Brain microvascular endothelial cell (primary cell): ENCODE results near the gene SMG6.
"Not testable (repeated sequence)": the region's sequence is repeated elsewhere in the genome, so short reads cannot be mapped to it uniquely, and the experiment has no call there.

ENCODE experiments used
- DNase-seq: peaks from one replicate; pipeline ENCODE4 v3.0.0-alpha.2; 2020
- H3K27ac ChIP-seq: fragments of 250-450 bp; sonication (Bioruptor Pico); 2 replicates; pipeline ENCODE4 v1.5.1; 2020; ENCODE audit warnings: mild to moderate bottlenecking, moderate library complexity
- H3K27me3 ChIP-seq: fragments of 250-450 bp; sonication (Bioruptor Pico); replicated peaks from 2 replicates; pipeline ENCODE4 v1.5.1; 2020; ENCODE audit warnings: mild to moderate bottlenecking
- H3K36me3 ChIP-seq: fragments of 250-450 bp; sonication (Bioruptor Pico); replicated peaks from 2 replicates; pipeline ENCODE4 v1.5.1; 2020; ENCODE audit warnings: mild to moderate bottlenecking
- H3K4me3 ChIP-seq: 2 replicates; pipeline ENCODE4 v1.5.1; 2011; ENCODE audit warnings: low read depth, mild to moderate bottlenecking, control low read depth, low read length, moderate library complexity
- CTCF ChIP-seq: IDR thresholded peaks from 2 replicates; pipeline ENCODE4 v1.5.1; 2011; ENCODE audit warnings: low read depth, mild to moderate bottlenecking, moderate library complexity, low read length, control low read depth, inconsistent platforms; ENCODE audit errors: missing control alignments
- in situ Hi-C: cut with HindIII; loops from 2 replicates; pipeline ENCODE4 v1.10.0; 2017; ENCODE audit warnings: low sequenced_read_pairs, low pct_ligation_motif_present

SMG6 gene

DNA sequence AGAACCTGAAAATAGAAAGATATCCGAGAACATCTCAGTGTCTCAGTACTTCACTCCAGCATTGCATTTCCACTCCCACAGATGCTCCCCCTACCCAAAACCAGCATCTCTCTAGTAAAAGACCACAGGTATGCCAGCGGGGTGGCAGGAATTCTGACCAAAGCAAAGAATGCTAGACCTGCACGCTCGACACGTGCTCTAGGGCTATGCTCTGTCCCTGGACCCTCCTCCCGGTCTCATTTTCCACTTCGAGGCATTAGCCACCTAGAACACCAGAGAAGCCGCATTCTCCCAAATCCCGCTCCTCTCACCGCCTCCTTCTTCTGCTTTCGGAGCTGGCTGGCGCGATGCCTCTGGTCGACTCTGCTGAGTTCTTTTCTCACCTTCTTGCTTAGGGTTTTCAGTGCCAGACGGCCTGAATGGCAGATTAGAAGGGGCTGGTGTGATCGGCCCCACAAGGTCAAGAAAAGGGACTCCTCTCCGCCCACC, 32.2 kb upstream of the SMG6 start:
- Histone ChIP-seq H3K27ac (peak overlapping the region; percentile 61), H3K27me3 (no peaks in the 10 kb centered on the region), H3K4me3 (peak overlapping the region; percentile 94), H3K36me3 (peaks cover 41% of the 10 kb centered on the region)
- DNase-seq: no peak
- TF ChIP-seq CTCF: no peak
- in situ Hi-C loops: no loop called here

- TF ChIP-seq CTCF: peak; percentile 7
- DNase-seq: no peak
- Histone ChIP-seq H3K27me3 (no peaks in the 10 kb centered on the region), H3K4me3 (no peak overlapping the region), H3K27ac (no peak overlapping the region), H3K36me3 (peaks cover 67% of the 10 kb centered on the region)
- in situ Hi-C loops: no loop called here
These were observed 27.7 kb upstream of the SMG6 start for GRCh38 chr17:2331303-2331702.

DNA sequence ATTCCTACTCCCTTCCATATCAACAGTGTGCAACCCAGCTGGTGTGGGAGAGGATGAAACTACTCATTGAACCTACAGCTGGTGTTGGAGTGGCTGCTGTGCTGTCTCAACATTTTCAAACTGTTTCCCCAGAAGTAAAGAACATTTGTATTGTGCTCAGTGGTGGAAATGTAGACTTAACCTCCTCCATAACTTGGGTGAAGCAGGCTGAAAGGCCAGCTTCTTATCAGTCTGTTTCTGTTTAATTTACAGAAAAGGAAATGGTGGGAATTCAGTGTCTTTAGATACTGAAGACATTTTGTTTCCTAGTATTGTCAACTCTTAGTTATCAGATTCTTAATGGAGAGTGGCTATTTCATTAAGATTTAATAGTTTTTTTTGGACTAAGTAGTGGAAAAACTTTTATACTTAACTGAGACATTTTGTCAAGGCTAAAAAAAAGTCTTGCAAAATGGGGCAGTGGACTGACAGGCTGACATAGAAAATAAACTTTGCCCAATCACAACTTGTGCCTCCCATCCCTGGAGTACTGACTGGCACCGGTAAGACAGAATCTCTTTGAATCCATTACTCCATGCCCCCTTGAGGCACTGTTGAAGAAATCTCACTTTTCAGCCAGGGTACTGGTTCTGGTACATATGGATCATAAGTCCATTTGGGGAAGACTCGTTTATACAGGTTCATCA, 20.2 kb upstream of the SMG6 start:
- peaks cover 46% of the 10 kb centered on the region for H3K36me3 ChIP-seq

GRCh38 chr17:2321399-2321798, 17.8 kb upstream of the SMG6 start:
- Histone ChIP-seq H3K27ac (no peak overlapping the region), H3K36me3 (peaks cover 39% of the 10 kb centered on the region), H3K27me3 (no peaks in the 10 kb centered on the region), H3K4me3 (no peak overlapping the region)
- no peak for DNase-seq
- in situ Hi-C loops: no loop called here
- TF ChIP-seq CTCF: no peak

More for the DNA sequence above, 20.2 kb upstream of the SMG6 start:
- H3K27me3 ChIP-seq: no peaks in the 10 kb centered on the region
- H3K4me3 ChIP-seq: no peak overlapping the region
- in situ Hi-C loops: no loop called here
- H3K27ac ChIP-seq: no peak overlapping the region
- no peak for TF ChIP-seq CTCF
- no peak for DNase-seq

GRCh38 chr17:2319051-2319450, 15.5 kb upstream of the SMG6 start:
- Histone ChIP-seq H3K4me3 (no peak overlapping the region), H3K27me3 (no peaks in the 10 kb centered on the region), H3K36me3 (peaks cover 26% of the 10 kb centered on the region), H3K27ac (no peak overlapping the region)
- no peak for DNase-seq
- in situ Hi-C loops: no loop called here
- TF ChIP-seq CTCF: no peak

DNA sequence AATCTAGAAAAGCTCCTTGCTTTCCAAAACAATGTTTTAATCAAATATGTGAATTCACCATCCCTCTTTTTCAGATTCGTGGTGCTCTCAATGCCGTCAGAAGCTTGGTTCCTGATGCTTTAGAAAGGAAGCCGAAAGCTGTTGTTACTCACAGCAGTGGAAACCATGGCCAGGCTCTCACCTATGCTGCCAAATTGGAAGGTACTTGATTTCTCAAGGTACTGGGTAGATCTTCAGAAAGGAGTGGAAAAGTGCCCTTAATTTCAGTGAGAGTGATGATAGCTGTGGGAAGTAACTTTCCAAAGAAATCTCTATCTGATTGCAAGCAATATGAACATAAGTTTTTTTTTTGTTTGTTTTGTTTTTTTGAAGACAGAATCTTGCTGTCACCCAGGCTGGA, 14.2 kb upstream of the SMG6 start:
- no peak for TF ChIP-seq CTCF
- Histone ChIP-seq H3K4me3 (no peak overlapping the region), H3K27ac (no peak overlapping the region), H3K36me3 (peaks cover 14% of the 10 kb centered on the region), H3K27me3 (no peaks in the 10 kb centered on the region)
- no peak for DNase-seq
- in situ Hi-C loops: no loop called here

DNA sequence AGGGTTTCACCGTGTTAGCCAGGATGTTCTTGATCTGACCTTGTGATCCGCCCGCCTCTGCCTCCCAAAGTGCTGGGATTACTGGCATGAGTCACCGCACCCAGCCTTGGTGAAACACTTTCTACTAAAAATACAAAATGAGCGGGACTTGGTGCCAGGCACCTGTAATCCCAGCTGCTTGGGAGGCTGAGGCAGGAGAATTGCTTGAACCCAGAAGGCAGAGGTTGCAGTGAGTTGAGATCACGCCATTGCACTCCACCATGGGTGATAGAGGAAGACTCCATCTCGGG, 13.3 kb upstream of the SMG6 start:
- DNase-seq, in situ Hi-C loops, H3K27ac ChIP-seq, H3K36me3 ChIP-seq, H3K27me3 ChIP-seq, H3K4me3 ChIP-seq: not testable (repeated sequence)
